NCI-H524 treated with DMSO at 0.1 percent for 48 hours (cell line): ENCODE results near the gene DEPDC4.
A peak's percentile ranks its signal among the peaks of the same experiment; 100 is the strongest.

Experiments used
- DNase-seq: peaks from one replicate; lab custom pipeline; 2025; lab: John Stamatoyannopoulos, UW

Gene DEPDC4

GRCh38 chr12:100213016-100213891, 53.6 kb downstream of the DEPDC4 start:
- no peak for DNase-seq

GRCh38 chr12:100211698-100212097, 55.2 kb downstream of the DEPDC4 start:
- no peak for DNase-seq

GRCh38 chr12:100208834-100209233, 58.0 kb downstream of the DEPDC4 start:
- DNase-seq: no peak

GRCh38 chr12:100207311-100207710, 59.6 kb downstream of the DEPDC4 start:
- no peak for DNase-seq

GRCh38 chr12:100201604-100202423, 65.1 kb downstream of the DEPDC4 start:
- DNase-seq: no peak

GRCh38 chr12:100200463-100201181, 66.3 kb downstream of the DEPDC4 start, which contains the start of gene ACTR6:
Gene ACTR6 (plus strand): TSS chr12:100200815. CDS start chr12:100200852, 37 bp downstream.
- peak; percentile 57 for DNase-seq

GRCh38 chr12:100199347-100200149, 67.3 kb downstream of the DEPDC4 start:
- no peak for DNase-seq

GRCh38 chr12:100199023-100199346, 67.9 kb downstream of the DEPDC4 start:
- no peak for DNase-seq

- no peak for DNase-seq
Measured at GRCh38 chr12:100197486-100197885, 69.4 kb downstream of the DEPDC4 start.

GRCh38 chr12:100193085-100193484, 73.8 kb downstream of the DEPDC4 start:
- DNase-seq: no peak
